Fibroblast of skin of back (primary cell): ENCODE data around the gene GPR25.

Experiments used
- DNase-seq: peaks from one replicate; pipeline ENCODE4 v3.0.0-alpha.2; 2013

The GPR25 gene

GRCh38 chr1:200916681-200917080 is 43.9 kb downstream of the GPR25 start:
- no peak for DNase-seq

DNA sequence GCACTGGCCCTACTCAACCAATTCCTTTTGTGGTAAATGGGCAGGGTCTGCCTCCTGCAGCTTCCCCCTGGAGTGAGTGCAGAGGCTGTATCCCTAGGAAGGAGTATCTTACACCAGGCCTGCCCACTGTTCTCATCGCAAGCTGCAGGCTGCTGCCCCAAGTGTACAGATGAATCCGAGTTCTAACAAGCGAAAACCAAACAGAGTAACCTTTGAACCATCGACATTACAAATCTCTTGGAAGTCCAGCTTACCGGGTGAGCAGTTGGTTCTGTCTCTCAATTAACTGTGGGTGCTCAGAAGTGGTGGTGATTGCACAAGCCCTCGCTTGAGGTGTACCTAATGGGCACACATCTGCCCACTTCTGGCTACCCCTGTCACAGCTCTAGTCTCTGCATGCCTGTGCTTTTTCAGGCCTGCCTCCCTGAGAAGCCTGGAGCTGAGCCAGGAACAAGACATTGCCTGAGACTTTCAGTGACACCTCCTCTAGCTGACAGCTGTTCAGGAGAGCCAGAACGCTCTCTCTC is 44.6 kb downstream of the GPR25 start:
- DNase-seq, result no peak

DNA sequence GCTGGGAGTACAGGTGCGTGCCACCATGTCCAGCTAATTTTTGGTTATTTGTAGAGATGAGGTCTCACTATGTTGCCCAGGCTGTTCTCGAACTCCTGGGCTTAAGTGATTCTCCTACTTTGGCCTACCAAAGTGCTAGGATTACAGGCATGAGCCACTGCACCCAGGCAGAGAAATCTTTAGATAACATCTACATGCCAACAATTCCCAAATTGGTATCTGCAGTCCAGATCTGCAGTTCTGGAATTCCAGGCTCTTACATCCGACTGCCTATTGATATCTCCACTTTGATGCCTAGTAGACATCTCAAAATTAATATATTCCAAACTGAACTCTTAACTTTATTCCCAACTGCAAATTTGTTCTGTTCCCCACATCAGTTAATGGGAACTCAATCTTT is 45.2 kb downstream of the GPR25 start:
- DNase-seq, result no peak

- no peak for DNase-seq
Observed at GRCh38 chr1:200919386-200919785, 46.6 kb downstream of the GPR25 start.

GRCh38 chr1:200921571-200922110 is 48.9 kb downstream of the GPR25 start:
- no peak for DNase-seq

GRCh38 chr1:200922406-200922805 is 49.6 kb downstream of the GPR25 start:
- no peak for DNase-seq

DNA sequence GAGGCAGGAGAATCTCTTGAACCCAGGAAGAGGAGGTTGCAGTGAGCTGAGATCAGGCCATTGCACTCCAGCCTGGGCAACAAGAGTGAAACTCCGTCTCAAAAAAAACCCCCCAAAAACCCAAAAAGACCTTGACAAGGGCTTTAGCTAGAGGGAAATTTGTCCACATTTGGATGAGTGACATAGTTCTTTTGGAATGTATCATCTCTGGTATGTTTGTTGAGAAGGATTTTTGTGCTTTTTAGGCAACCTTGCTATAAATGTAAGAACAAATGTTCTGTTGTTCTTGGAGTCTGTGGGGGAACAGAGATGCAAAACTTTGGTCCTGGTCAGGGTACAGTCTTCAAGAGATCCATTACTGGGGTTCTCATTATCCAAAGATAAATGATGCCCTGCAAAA is 50.8 kb downstream of the GPR25 start:
- peak; percentile 54 for DNase-seq
